Activated gamma-delta T cell treated with Interleukin-2 at 50 U/mL for 16 hours (primary cell): Measurements from ENCODE around the gene SERP2.

Experiments
- DNase-seq: peaks from one replicate; pipeline ENCODE4 v3.0.0-alpha.2; 2020

SERP2 gene

GRCh38 chr13:44413095-44413494 is 39.5 kb downstream of the SERP2 start:
- DNase-seq: no peak

GRCh38 chr13:44414716-44415115 is 41.1 kb downstream of the SERP2 start:
- no peak for DNase-seq

GRCh38 chr13:44415815-44416214 is 42.2 kb downstream of the SERP2 start:
- DNase-seq: no peak

GRCh38 chr13:44416301-44416700 is 42.7 kb downstream of the SERP2 start:
- DNase-seq: no peak

GRCh38 chr13:44416744-44417143 is 43.1 kb downstream of the SERP2 start:
- DNase-seq: no peak

- DNase-seq: no peak
These were observed 43.8 kb downstream of the SERP2 start for GRCh38 chr13:44417446-44417845.

- DNase-seq: no peak
These were observed 44.3 kb downstream of the SERP2 start for GRCh38 chr13:44417876-44418275.

DNA sequence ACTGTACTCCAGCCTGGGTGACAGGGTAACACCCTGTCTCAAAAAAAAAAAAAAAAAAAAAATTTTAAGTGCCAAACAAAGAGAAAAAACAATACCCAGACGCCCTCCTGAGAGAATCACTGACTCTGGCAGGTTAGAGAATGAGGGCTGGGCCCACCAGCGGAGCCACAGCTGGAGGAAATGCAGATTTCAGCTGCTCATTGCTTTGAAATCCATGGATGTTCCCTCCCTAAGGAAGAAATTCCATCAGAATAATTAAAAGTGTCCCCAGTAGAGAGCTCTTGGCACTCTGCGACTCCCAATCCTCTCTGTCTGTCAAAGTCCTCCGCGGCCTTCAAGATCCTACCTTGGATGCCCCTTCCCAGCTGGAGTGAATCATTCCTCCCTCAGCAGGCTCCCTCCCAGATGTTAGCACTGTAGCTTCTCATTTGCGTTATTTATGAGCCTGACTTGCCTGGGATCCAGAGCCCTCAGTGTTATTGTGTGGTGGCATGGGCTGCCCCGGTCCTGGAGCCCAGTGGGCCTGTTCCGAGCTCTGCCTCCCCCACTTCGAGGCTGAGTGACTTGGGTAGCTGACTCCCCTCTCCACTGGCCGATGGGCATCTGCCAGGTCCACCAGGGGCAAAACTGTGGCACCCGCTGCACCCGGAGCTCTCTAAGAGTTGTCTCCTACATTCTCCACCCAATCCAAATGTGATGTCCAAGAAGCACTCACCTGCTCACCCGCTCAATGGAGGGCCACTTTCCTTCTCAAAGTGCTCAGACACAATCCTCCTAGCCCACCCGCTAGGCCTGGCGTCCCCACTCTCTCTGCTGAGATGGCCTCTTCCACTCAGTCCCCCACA is 47.0 kb downstream of the SERP2 start:
- DNase-seq: no peak

- DNase-seq: no peak
These were observed 48.4 kb downstream of the SERP2 start for GRCh38 chr13:44421853-44422525.

GRCh38 chr13:44422755-44423643 is 49.4 kb downstream of the SERP2 start:
- DNase-seq: no peak

- no peak for DNase-seq
These were observed 50.2 kb downstream of the SERP2 start for GRCh38 chr13:44423824-44424223.

DNA sequence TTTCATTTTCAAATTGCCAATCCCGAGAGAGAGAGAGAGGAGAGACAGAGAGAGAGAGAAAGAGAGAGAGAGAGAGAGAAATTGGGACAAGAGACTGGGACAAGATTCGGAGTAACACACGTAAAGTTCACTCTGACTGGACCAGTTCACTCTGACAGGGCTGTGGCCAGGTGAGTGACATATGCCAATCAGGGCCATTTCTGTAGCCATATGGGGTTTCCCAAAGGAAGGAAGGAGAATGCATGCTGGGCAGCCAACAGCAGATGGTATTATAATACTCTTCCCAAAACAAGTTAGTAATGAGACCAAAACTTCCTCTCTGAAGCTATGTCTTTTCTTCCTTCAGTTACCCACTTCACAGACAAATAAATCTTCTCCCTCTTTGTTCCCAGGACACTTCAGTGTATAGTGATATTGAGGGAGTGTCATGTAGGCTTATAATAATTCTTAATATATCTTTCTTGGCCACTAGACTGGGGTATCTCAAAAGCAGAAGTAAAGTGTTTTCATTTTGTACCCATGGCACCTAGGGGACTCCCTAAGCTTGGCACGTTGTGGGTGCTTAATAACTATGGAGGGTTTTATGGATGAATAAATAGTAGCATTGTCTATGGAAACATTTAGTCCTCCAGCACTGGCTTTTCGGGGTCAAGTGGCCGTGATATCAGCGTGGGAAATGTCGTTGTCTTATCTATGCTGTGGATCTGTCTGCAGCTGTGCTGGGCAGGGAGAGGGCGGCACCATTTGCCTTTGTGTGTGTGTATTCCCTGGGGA is 51.6 kb downstream of the SERP2 start:
- DNase-seq: no peak

DNA sequence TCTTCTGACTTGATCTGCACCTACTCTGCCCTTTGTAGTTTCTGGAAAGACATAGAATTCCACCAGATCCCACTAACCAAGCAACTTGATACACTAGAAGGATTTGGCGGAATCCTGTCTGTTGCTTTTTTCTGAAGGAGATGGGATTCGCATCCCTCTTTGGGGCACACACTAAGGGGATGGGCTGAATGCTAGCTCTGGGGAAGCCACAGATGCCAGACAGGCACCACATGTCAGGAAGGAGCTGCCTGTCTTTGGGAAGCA is 52.1 kb downstream of the SERP2 start:
- DNase-seq: no peak

DNA sequence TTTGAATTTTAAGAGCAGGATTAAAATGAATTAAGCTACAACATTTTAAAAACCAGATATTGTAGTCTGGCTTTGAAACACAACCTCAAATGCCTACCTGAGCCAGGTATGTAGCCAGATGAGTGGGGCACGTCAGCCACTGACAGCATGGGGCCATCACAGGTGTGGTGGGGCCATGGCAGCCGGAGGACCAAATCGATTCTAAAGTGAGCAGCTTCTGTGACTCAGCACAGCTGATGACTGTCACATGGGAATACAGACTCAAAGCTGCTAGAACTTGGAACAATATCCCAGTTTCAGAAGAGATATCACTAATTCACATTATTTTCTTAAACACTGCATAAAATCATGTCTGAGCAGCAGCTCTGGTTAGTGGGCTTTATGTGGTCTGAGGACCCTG is 52.8 kb downstream of the SERP2 start:
- DNase-seq: no peak

DNA sequence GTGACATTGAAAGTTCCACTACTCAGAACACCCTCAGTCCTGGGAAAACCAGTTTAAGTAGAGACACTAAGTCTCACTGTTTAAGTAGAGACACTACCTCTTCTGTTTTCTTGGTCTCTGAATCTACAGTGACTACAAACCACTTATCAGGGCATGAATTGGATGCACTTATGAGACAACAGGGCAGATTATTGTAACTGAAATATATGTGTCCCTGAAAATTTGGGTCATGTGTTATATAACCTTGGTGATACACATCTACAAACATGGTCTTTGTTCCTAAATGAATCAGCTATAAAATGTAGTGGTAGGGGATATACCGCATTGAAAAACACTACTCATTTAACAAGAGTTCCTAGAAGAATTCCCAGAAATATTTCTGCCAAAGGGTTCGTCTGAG is 55.7 kb downstream of the SERP2 start:
- no peak for DNase-seq

DNA sequence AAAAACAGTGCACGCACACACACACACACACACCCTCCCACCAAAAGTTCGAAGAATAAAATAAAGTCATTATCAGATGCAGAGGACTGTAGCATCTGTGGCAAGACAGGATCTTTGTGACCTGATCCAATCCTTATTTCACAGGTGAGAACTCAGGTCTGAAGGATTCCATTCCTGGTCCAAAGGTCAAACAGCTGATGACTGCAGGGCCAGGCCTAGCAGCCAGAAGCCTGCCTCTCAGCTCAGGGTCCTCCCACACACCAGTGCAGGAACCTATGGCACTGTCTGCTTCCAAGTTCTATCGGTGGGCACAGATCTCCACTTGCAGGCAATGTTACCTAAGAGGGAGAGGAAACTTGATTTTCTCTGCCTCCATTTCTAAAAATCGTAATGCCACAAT is 57.5 kb downstream of the SERP2 start:
- DNase-seq: no peak

GRCh38 chr13:44432650-44433049 is 59.0 kb downstream of the SERP2 start:
- no peak for DNase-seq

- no peak for DNase-seq
These were observed 60.5 kb downstream of the SERP2 start for GRCh38 chr13:44433863-44434765.

- DNase-seq: no peak
These were observed 61.1 kb downstream of the SERP2 start for GRCh38 chr13:44434766-44435141.

DNA sequence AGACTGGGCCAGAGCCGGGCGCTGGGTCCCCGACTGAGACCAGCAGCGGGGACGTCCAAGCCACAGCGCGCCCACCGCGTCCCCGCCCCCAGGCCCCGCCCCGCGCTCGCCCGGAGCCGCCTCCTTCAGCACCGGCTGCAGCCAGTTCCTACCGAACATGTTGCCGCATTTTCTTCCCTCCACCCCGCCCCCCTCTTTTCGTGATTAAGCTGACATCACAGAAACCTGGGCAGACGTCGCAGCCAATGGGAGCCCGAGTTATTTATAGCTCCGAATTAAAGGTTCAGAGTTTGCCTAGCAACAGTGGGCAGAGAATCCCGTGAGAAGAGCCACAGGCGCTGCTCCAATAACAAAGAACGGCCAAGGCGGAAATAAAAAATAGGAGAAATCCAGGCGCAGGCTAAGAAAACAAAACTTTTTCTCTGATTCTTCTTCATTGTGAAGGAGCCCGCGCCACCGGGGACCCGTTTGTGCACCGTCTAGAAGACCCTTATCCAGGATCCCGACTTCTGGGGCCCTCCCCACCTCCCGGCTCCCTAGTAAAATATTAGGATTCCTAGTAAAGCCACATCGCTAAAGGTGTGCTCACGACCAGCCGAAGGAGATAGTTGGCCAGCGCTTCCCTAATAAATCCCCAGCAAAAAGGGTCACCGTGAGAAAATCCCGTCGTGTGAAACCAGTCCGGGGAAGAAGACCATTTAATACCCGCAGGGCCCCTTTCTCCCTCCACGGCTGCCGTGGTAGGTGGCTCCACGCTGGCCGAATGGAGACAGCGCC is 61.7 kb downstream of the SERP2 start:
- peak; percentile 90 for DNase-seq

GRCh38 chr13:44435919-44436510 is 62.4 kb downstream of the SERP2 start:
- DNase-seq: no peak
